ENCODE measurements around the gene C1QTNF4. TPM values are rescaled to one million over a fixed set of nuclear protein-coding genes. Genes with fewer than 3 reads are reported as not detected.

The C1QTNF4 gene
- total RNA-seq, 6 donors from 2014 or later, result 0.46 to 2.1 (median 0.78) TPM; not detected in 2

DNA sequence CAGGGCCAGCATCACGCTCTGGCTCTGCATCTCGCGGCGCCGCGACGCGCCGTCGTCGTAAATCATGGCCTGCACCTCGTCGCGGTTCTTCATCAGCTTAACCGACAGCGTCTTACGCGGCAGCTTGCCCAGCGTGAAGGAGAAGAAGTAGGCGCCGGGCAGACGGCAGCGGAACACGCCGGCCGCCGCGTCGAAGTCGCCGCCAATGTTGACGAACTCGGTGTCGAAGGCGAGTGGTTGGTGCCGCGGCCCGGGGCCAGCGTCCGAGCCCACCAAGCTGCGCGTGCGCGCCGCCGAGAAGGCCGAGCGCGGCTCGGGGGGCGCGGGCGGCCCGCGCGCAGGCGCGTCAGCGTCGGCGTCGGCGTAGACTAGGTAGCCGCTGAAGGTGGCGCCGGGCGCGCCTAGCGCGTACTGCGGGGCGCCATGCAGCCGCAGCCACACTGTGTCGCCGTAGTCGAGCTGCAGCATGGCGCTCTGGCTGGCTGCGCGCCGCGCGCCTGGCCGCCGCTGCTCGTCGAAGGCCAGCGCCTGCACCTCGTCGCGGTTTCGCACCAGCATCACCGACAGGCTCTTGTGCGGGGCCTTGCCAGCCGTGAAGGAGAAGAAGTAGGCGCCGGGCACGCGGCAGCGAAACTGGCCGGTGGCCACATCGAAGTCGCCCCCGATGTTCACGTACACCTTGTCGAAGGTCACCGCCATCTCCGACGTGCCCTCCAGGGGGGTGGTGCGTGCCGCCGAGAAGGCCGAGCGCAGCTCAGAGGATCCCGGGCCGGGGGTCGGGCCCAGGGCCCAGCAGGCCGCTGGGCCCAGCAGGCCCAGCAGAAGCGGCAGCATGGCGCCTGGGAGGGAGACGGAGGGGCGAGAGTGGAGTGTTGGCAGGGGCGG, 4.0 kb downstream of the C1QTNF4 start:
- peak overlapping the region in 3 of 4 donors; percentile 19 to 39 (median 29) for H3K4me3 ChIP-seq
- no peak for ATAC-seq (ENCODE audit: low FRiP score in 2 of 2)
- H3K27ac ChIP-seq, result no peak overlapping the region
- peak in 1 of 2 donors; percentile 84 for DNase-seq
- TF ChIP-seq POLR2A (IDR thresholded peaks at IDR 0.05) (no peak), EP300 (IDR thresholded peaks at IDR 0.05) (no peak), POLR2AphosphoS5 (IDR thresholded peaks at IDR 0.05) (no peak)
- TF ChIP-seq, protein P1, sequence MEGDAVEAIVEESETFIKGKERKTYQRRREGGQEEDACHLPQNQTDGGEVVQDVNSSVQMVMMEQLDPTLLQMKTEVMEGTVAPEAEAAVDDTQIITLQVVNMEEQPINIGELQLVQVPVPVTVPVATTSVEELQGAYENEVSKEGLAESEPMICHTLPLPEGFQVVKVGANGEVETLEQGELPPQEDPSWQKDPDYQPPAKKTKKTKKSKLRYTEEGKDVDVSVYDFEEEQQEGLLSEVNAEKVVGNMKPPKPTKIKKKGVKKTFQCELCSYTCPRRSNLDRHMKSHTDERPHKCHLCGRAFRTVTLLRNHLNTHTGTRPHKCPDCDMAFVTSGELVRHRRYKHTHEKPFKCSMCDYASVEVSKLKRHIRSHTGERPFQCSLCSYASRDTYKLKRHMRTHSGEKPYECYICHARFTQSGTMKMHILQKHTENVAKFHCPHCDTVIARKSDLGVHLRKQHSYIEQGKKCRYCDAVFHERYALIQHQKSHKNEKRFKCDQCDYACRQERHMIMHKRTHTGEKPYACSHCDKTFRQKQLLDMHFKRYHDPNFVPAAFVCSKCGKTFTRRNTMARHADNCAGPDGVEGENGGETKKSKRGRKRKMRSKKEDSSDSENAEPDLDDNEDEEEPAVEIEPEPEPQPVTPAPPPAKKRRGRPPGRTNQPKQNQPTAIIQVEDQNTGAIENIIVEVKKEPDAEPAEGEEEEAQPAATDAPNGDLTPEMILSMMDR (IDR thresholded peaks at IDR 0.05), result no peak
- H3K27me3 ChIP-seq, result peaks cover 0 to 28% (median 13%) of the 10 kb centered on the region in 4 donors
- peaks cover 10 to 27% (median 11%) of the 10 kb centered on the region in 4 donors for H3K4me1 ChIP-seq
- H3K9me3 ChIP-seq, result no peaks in the 10 kb centered on the region
- WGBS, 2 donors, result 69 to 70% methylated on average over 90 to 102 of the region's 122 CpGs
- H3K36me3 ChIP-seq, result peaks cover 0 to 1% (median 0%) of the 10 kb centered on the region in 4 donors

DNA sequence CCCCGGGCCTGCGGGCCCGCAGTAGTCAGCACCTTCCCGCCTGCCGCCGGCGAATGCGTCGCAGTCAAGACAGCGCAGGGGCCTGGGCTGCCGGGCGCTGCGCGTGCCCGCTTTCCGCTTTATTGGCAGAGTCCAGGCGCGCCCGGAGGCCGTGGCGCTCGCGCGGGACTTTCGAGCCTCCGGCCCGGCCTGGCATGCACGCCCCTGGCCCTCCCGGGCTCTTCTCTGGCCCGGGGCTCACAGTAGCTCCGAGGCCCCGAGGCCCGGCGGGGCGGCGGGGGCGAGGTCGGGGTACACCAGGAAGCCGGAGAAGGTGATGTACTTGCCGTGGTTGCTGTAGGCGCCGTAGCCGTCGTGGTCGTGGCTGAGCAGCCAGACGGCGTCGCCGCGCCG, 4.6 kb downstream of the C1QTNF4 start:
- no peak for ATAC-seq (ENCODE audit: low FRiP score in 2 of 2)
- H3K9me3 ChIP-seq, result no peaks in the 10 kb centered on the region
- 69 to 85% methylated on average over 28 to 32 of the region's 51 CpGs for WGBS, 2 donors

DNA sequence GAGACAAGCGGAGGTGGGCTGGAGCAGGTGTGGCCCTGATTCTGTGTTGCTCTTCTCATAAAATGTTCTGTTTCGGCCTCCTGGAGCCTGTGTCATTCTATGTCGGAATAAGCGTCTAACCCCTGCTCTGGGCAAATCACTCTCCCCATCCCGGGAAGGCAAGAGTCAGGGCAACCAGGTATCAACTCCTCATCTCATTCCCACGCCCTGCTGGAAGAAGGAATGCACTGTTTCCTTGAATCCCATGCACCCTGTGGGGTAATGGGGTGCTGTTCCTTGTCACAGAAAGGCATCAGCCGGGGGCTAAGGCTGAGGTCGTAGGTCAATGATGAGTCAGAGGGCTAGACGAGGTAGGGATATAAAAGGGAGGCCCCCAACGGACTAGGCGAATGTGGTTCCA, 5.1 kb downstream of the C1QTNF4 start:
- no peak overlapping the region for H3K27ac ChIP-seq
- H3K27me3 ChIP-seq, result peaks cover 0 to 20% (median 10%) of the 10 kb centered on the region in 4 donors
- DNase-seq (no peak), ATAC-seq (ENCODE audit: low FRiP score in 2 of 2) (no peak)
- peak overlapping the region in 1 of 4 donors; percentile 39 for H3K4me3 ChIP-seq
- WGBS, 2 donors, result 81 to 88% methylated on average over 8 to 11 of the region's 11 CpGs
- H3K36me3 ChIP-seq, result peaks cover 0 to 12% (median 10%) of the 10 kb centered on the region in 4 donors
- TF ChIP-seq POLR2A (IDR thresholded peaks at IDR 0.05) (no peak), EP300 (IDR thresholded peaks at IDR 0.05) (no peak), POLR2AphosphoS5 (IDR thresholded peaks at IDR 0.05) (no peak)
- TF ChIP-seq, protein P1 (IDR thresholded peaks at IDR 0.05), result no peak
- peaks cover 7 to 22% (median 8%) of the 10 kb centered on the region in 4 donors for H3K4me1 ChIP-seq
- no peaks in the 10 kb centered on the region for H3K9me3 ChIP-seq

More for the DNA sequence above, 4.6 kb downstream of the C1QTNF4 start:
- TF ChIP-seq POLR2AphosphoS5 (IDR thresholded peaks at IDR 0.05) (no peak), POLR2A (IDR thresholded peaks at IDR 0.05) (no peak), EP300 (IDR thresholded peaks at IDR 0.05) (no peak)
- TF ChIP-seq, protein P1 (IDR thresholded peaks at IDR 0.05), result no peak
- no peak overlapping the region for H3K27ac ChIP-seq
- H3K4me3 ChIP-seq, result peak overlapping the region; percentile 19 to 39 (median 27)
- peaks cover 10 to 26% (median 11%) of the 10 kb centered on the region in 4 donors for H3K4me1 ChIP-seq
- H3K36me3 ChIP-seq, result peaks cover 0 to 7% (median 5%) of the 10 kb centered on the region in 4 donors
- H3K27me3 ChIP-seq, result peaks cover 0 to 24% (median 12%) of the 10 kb centered on the region in 4 donors
- peak in 1 of 2 donors; percentile 83 for DNase-seq

- Histone ChIP-seq H3K4me3 (no peak overlapping the region), H3K4me1 (peaks cover 0 to 16% (median 1%) of the 10 kb centered on the region in 4 donors), H3K27ac (peak overlapping the region in 1 of 4 donors; percentile 26), H3K9me3 (no peaks in the 10 kb centered on the region), H3K36me3 (peaks cover 11 to 25% (median 23%) of the 10 kb centered on the region in 4 donors), H3K27me3 (peaks cover 0 to 14% (median 4%) of the 10 kb centered on the region in 4 donors)
- TF ChIP-seq POLR2A (IDR thresholded peaks at IDR 0.05), result peak in 1 of 4 donors; percentile 44
- TF ChIP-seq, protein P1 (IDR thresholded peaks at IDR 0.05), result no peak
- TF ChIP-seq POLR2AphosphoS5 (IDR thresholded peaks at IDR 0.05), result no peak
- peak in 1 of 2 donors; percentile 70 for DNase-seq
- peak; percentile 64 to 74 for ATAC-seq (ENCODE audit: low FRiP score in 2 of 2)
- WGBS, 2 donors, result 48 to 66% methylated on average over 4 to 14 of the region's 14 CpGs
These were observed 6.4 kb downstream of the C1QTNF4 start for GRCh38 chr11:47587723-47588326.

Measured in upper lobe of left lung (tissue), 6 donors.